ENCODE results near the gene TMC6.
"Not testable (repeated sequence)": the region's sequence is repeated elsewhere in the genome, so short reads cannot be mapped to it uniquely, and the experiment has no call there.

The TMC6 gene

GRCh38 chr17:78075545-78075944 lies 53.0 kb downstream of the TMC6 start:
- DNase-seq (ENCODE audit: low read depth in 2 of 2): no peak

- no peak for DNase-seq (ENCODE audit: low read depth in 2 of 2)
Measured at GRCh38 chr17:78075011-78075410, 53.5 kb downstream of the TMC6 start.

GRCh38 chr17:78072961-78073360 lies 55.6 kb downstream of the TMC6 start:
- DNase-seq (ENCODE audit: low read depth in 2 of 2): no peak

- no peak for DNase-seq (ENCODE audit: low read depth in 2 of 2)
Measured at GRCh38 chr17:78069695-78070094, 58.9 kb downstream of the TMC6 start.

GRCh38 chr17:78066976-78067375 lies 61.6 kb downstream of the TMC6 start:
- not testable (repeated sequence) for DNase-seq (ENCODE audit: low read depth in 2 of 2)

- DNase-seq (ENCODE audit: low read depth in 2 of 2): no peak
Measured at GRCh38 chr17:78064708-78065107, 63.8 kb downstream of the TMC6 start.

- DNase-seq (ENCODE audit: low read depth in 2 of 2): no peak
Measured at GRCh38 chr17:78063489-78063888, 65.1 kb downstream of the TMC6 start.

GRCh38 chr17:78062596-78062995 lies 66.0 kb downstream of the TMC6 start:
- no peak for DNase-seq (ENCODE audit: low read depth in 2 of 2)

Data from activated CD8-positive, alpha-beta memory T cell treated with anti-CD3 and anti-CD28 coated beads for 4 hours (primary cell).